ENCODE results near the gene TBC1D22A.

TBC1D22A gene

GRCh38 chr22:46800102-46800857, 37.8 kb downstream of the TBC1D22A start:
- DNase-seq (ENCODE audit: low read depth), result no peak
- no peak for TF ChIP-seq CTCF (IDR thresholded peaks at IDR 0.05; ENCODE audit: insufficient read depth, low read depth, low read length, missing control alignments)
- no peak overlapping the region for H3K4me3 ChIP-seq (ENCODE audit: low read length)

DNA sequence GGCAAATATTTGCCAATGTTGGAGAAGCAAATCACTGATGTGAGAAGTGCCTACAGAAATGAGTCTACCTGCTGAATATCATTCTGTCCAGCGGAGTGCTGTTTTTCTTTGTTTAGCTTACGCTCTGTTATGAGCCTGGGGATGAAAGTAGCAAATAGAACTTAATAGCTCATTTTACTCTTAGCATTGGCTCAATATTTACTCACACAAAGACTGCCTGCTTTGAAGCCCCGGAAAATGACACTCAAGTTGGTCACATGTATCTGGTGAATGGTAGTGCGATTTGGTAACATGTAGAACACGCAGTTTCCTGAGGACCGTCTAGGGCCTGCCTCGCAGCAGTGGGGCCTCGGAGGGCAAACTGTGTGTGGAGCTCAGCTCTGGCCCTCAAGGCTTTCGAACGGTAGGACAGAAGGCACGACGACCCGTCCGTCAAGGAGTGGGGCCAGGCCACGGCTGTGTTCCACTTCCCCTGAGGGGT, 38.9 kb downstream of the TBC1D22A start:
- TF ChIP-seq CTCF (IDR thresholded peaks at IDR 0.05; ENCODE audit: insufficient read depth, low read depth, low read length, missing control alignments), result no peak
- H3K4me3 ChIP-seq (ENCODE audit: low read length), result no peak overlapping the region
- DNase-seq (ENCODE audit: low read depth), result no peak

- H3K4me3 ChIP-seq (ENCODE audit: low read length), result no peak overlapping the region
- DNase-seq (ENCODE audit: low read depth), result no peak
- no peak for TF ChIP-seq CTCF (IDR thresholded peaks at IDR 0.05; ENCODE audit: insufficient read depth, low read depth, low read length, missing control alignments)
Measured at GRCh38 chr22:46801826-46802607, 39.6 kb downstream of the TBC1D22A start.

GRCh38 chr22:46802608-46803027, 40.2 kb downstream of the TBC1D22A start:
- no peak for TF ChIP-seq CTCF (IDR thresholded peaks at IDR 0.05; ENCODE audit: insufficient read depth, low read depth, low read length, missing control alignments)
- no peak overlapping the region for H3K4me3 ChIP-seq (ENCODE audit: low read length)
- no peak for DNase-seq (ENCODE audit: low read depth)

GRCh38 chr22:46803031-46803880, 40.8 kb downstream of the TBC1D22A start:
- peak; percentile 92 for TF ChIP-seq CTCF (IDR thresholded peaks at IDR 0.05; ENCODE audit: insufficient read depth, low read depth, low read length, missing control alignments)
- H3K4me3 ChIP-seq (ENCODE audit: low read length), result no peak overlapping the region
- DNase-seq (ENCODE audit: low read depth), result peak; percentile 63

GRCh38 chr22:46803936-46804335, 41.5 kb downstream of the TBC1D22A start:
- no peak for TF ChIP-seq CTCF (IDR thresholded peaks at IDR 0.05; ENCODE audit: insufficient read depth, low read depth, low read length, missing control alignments)
- DNase-seq (ENCODE audit: low read depth), result no peak

More at GRCh38 chr22:46803936-46804335, 41.5 kb downstream of the TBC1D22A start:
- no peak overlapping the region for H3K4me3 ChIP-seq (ENCODE audit: low read length)

All from epithelial cell of esophagus (primary cell).